Spinal cord (tissue), 10 donors: ENCODE data around the gene ADIPOR1. TPM values are rescaled to one million over a fixed set of nuclear protein-coding genes. Genes with fewer than 3 reads are reported as not detected.
A peak's percentile ranks its signal among the peaks of the same experiment; 100 is the strongest.
"Not testable (repeated sequence)": the region's sequence is repeated elsewhere in the genome, so short reads cannot be mapped to it uniquely, and the experiment has no call there.

Source experiments
- DNase-seq, 6 donors: peaks; one replicate each; pipeline versions ENCODE4 v3.0.0 to v3.0.0-alpha.2; 2013 to 2015; ENCODE audit warnings: low spot score in 6 of 6, low read depth in 4 of 6
- H3K27ac ChIP-seq: one replicate; pipeline ENCODE4 v1.5.1; 2013; ENCODE audit warnings: low read depth, low read length, control low read depth
- H3K27me3 ChIP-seq: one replicate; pipeline ENCODE4 v1.6.1; 2013; ENCODE audit warnings: low read length; ENCODE audit not compliant: control insufficient read depth, insufficient read depth
- H3K36me3 ChIP-seq: one replicate; pipeline ENCODE4 v1.6.1; 2013; ENCODE audit warnings: low read length; ENCODE audit not compliant: control insufficient read depth, insufficient read depth
- H3K4me1 ChIP-seq: one replicate; pipeline ENCODE4 v1.6.1; 2013; ENCODE audit warnings: low read length; ENCODE audit not compliant: control insufficient read depth, insufficient read depth
- H3K4me3 ChIP-seq: one replicate; pipeline ENCODE4 v1.5.1; 2013; ENCODE audit warnings: low read depth, low read length, control low read depth
- H3K9me3 ChIP-seq: one replicate; pipeline ENCODE4 v1.6.1; 2013; ENCODE audit warnings: low read length; ENCODE audit not compliant: control insufficient read depth, insufficient read depth
- WGBS: methylation state at CpG from one replicate; pipeline ENCODE4 v1.1.5; 2013; ENCODE audit warnings: missing lambda C conversion rate; ENCODE audit not compliant: insufficient coverage; 5-methylcytosine and 5-hydroxymethylcytosine counted together
- polyA plus RNA-seq, 2 donors: library from polyadenylated mRNA; unstranded; fragments of 120-200 nt; gene quantifications; one replicate each; pipeline ENCODE4 v1.2.1, GENCODE V29; 2013; ENCODE audit not compliant: insufficient read length in 2 of 2
- total RNA-seq, 2 donors: library from RNA; depleted of rRNA in 1 of 2; stranded (reverse); fragments of 120-200 nt in 1 of 2; fragments of >200 nt in 1 of 2; gene quantifications; one replicate each; pipeline versions ENCODE4 v1.2.3 to v1.2.4, GENCODE V29; 2013 to 2014
- donor health status: healthy.

Gene ADIPOR1
- total and polyA plus RNA-seq, 4 donors, result 74.8 to 114 (median 84.0) TPM

- H3K9me3 ChIP-seq, result no peaks in the 10 kb centered on the region
- WGBS, result no CpG with 5 or more reads among the region's 1 CpG
- peaks cover 46% of the 10 kb centered on the region for H3K36me3 ChIP-seq
- H3K4me3 ChIP-seq, result no peak overlapping the region
- no peak overlapping the region for H3K27ac ChIP-seq
- H3K27me3 ChIP-seq, result no peaks in the 10 kb centered on the region
- H3K4me1 ChIP-seq, result no peaks in the 10 kb centered on the region
- DNase-seq, result no peak
These were observed 15.7 kb downstream of the ADIPOR1 start for GRCh38 chr1:202942426-202942825.

GRCh38 chr1:202941372-202941771 lies 16.7 kb downstream of the ADIPOR1 start:
- 93% methylated on average over 4 of the region's 4 CpGs for WGBS
- Histone ChIP-seq H3K4me1 (no peaks in the 10 kb centered on the region), H3K4me3 (no peak overlapping the region), H3K9me3 (no peaks in the 10 kb centered on the region), H3K27me3 (no peaks in the 10 kb centered on the region), H3K36me3 (peaks cover 37% of the 10 kb centered on the region), H3K27ac (no peak overlapping the region)
- no peak for DNase-seq

GRCh38 chr1:202940561-202940960 lies 17.6 kb downstream of the ADIPOR1 start:
- H3K4me1 ChIP-seq, result no peaks in the 10 kb centered on the region
- no peak overlapping the region for H3K4me3 ChIP-seq
- DNase-seq, result no peak
- H3K27me3 ChIP-seq, result no peaks in the 10 kb centered on the region
- H3K27ac ChIP-seq, result no peak overlapping the region
- H3K36me3 ChIP-seq, result peaks cover 36% of the 10 kb centered on the region
- no peaks in the 10 kb centered on the region for H3K9me3 ChIP-seq

- Histone ChIP-seq H3K9me3 (no peaks in the 10 kb centered on the region), H3K4me1 (no peaks in the 10 kb centered on the region), H3K27ac (no peak overlapping the region), H3K4me3 (no peak overlapping the region), H3K36me3 (peaks cover 26% of the 10 kb centered on the region), H3K27me3 (no peaks in the 10 kb centered on the region)
- 100% methylated on average over 1 of the region's 5 CpGs for WGBS
- DNase-seq, result no peak
These were observed 19.7 kb downstream of the ADIPOR1 start for GRCh38 chr1:202938287-202938925.

- not testable (repeated sequence) for H3K27me3 ChIP-seq, DNase-seq
- WGBS, result no CpG with 5 or more reads among the region's 6 CpGs
These were observed 21.7 kb downstream of the ADIPOR1 start for GRCh38 chr1:202936409-202936808.

GRCh38 chr1:202935844-202936243 lies 22.3 kb downstream of the ADIPOR1 start:
- peaks cover 2% of the 10 kb centered on the region for H3K9me3 ChIP-seq
- DNase-seq, result no peak
- H3K27ac ChIP-seq, result no peak overlapping the region
- H3K36me3 ChIP-seq, result peaks cover 5% of the 10 kb centered on the region
- no peaks in the 10 kb centered on the region for H3K4me1 ChIP-seq
- H3K4me3 ChIP-seq, result no peak overlapping the region
- H3K27me3 ChIP-seq, result no peaks in the 10 kb centered on the region
- WGBS, result 54% methylated on average over 1 of the region's 3 CpGs

More at GRCh38 chr1:202936409-202936808, 21.7 kb downstream of the ADIPOR1 start:
- not testable (repeated sequence) for H3K9me3 ChIP-seq, H3K4me1 ChIP-seq, H3K36me3 ChIP-seq, H3K27ac ChIP-seq, H3K4me3 ChIP-seq

GRCh38 chr1:202934755-202935154 lies 23.4 kb downstream of the ADIPOR1 start:
- Histone ChIP-seq H3K4me1 (no peaks in the 10 kb centered on the region), H3K27ac (no peak overlapping the region), H3K27me3 (no peaks in the 10 kb centered on the region), H3K9me3 (peaks cover 2% of the 10 kb centered on the region), H3K4me3 (no peak overlapping the region), H3K36me3 (no peaks in the 10 kb centered on the region)
- no CpG with 5 or more reads among the region's 3 CpGs for WGBS
- no peak for DNase-seq

- no peak overlapping the region for H3K27ac ChIP-seq
- H3K4me1 ChIP-seq, result peaks cover under 1% of the 10 kb centered on the region
- no peaks in the 10 kb centered on the region for H3K27me3 ChIP-seq
- H3K36me3 ChIP-seq, result no peaks in the 10 kb centered on the region
- WGBS, result 100% methylated on average over 1 of the region's 2 CpGs
- H3K9me3 ChIP-seq, result peaks cover 2% of the 10 kb centered on the region
- no peak for DNase-seq
- H3K4me3 ChIP-seq, result no peak overlapping the region
These were observed 25.6 kb downstream of the ADIPOR1 start for GRCh38 chr1:202932476-202932875.

GRCh38 chr1:202926581-202927491 lies 31.3 kb downstream of the ADIPOR1 start, which contains the start of gene KLHL12:
Gene KLHL12, minus strand, starts transcription at chr1:202927234. Its CDS starts 2,072 bp downstream, at chr1:202925162.
- WGBS, result under 1% methylated on average over 46 of the region's 57 CpGs
- H3K9me3 ChIP-seq, result no peaks in the 10 kb centered on the region
- no peaks in the 10 kb centered on the region for H3K27me3 ChIP-seq
- peaks cover 6% of the 10 kb centered on the region for H3K4me1 ChIP-seq
- peak within 1 kb of the TSS; percentile 91 for H3K27ac ChIP-seq
- no peaks in the 10 kb centered on the region for H3K36me3 ChIP-seq
- peak within 1 kb of the TSS; percentile 98 for H3K4me3 ChIP-seq
- DNase-seq, result peak; percentile 89 to 99 (median 96)
